ENCODE measurements around the gene JPT1.
"Not testable (repeated sequence)": the region's sequence is repeated elsewhere in the genome, so short reads cannot be mapped to it uniquely, and the experiment has no call there.

DNA sequence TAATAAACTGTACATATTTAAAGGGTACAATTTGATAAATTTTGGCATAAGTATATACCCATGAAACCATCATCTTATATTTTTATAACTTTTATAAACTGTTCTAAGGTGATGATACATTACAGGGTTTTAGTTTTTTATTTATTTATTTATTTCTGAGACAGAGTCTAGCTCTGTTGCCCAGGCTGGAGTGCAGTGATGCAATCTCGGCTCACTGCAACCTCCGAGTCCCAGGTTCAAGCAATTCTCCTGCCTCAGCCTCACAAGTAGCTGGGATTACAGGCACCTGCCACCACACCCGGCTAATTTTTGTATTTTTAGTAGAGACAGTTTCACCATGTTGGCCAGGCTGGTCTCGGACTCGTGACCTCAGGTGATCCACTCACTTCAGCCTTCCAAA is 26.4 kb downstream of the JPT1 start:
- TF ChIP-seq, protein P1, sequence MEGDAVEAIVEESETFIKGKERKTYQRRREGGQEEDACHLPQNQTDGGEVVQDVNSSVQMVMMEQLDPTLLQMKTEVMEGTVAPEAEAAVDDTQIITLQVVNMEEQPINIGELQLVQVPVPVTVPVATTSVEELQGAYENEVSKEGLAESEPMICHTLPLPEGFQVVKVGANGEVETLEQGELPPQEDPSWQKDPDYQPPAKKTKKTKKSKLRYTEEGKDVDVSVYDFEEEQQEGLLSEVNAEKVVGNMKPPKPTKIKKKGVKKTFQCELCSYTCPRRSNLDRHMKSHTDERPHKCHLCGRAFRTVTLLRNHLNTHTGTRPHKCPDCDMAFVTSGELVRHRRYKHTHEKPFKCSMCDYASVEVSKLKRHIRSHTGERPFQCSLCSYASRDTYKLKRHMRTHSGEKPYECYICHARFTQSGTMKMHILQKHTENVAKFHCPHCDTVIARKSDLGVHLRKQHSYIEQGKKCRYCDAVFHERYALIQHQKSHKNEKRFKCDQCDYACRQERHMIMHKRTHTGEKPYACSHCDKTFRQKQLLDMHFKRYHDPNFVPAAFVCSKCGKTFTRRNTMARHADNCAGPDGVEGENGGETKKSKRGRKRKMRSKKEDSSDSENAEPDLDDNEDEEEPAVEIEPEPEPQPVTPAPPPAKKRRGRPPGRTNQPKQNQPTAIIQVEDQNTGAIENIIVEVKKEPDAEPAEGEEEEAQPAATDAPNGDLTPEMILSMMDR (IDR thresholded peaks at IDR 0.05): not testable (repeated sequence)
- not testable (repeated sequence) for TF ChIP-seq POLR2A (IDR thresholded peaks at IDR 0.05)
